K562 (cell line): Measurements from ENCODE around the gene ARHGAP28. TPM values are rescaled to one million over a fixed set of nuclear protein-coding genes. Genes with fewer than 3 reads are reported as not detected.

Source experiments
- ATAC-seq: fragments of 200-7000 bp; cut with Tn5 transposase; 3 replicates; pipeline ENCODE4 v1.9.1; 2020; ENCODE audit warnings: moderate library complexity
- BruUV-seq: library from RNA; stranded (reverse); fragments of 400-500 nt; replicated peaks from 2 replicates; lab custom pipeline; 2021; lab: Mats Ljungman, UMichigan
- CTCF ChIA-PET: fragments of 300-600 bp; formaldehyde crosslinking; extraction: SDS; loops from one replicate; lab custom pipeline; 2021; ENCODE audit warnings: low intra/inter-chr PET ratio; lab: Yijun Ruan, JAX
- POLR2A ChIA-PET: fragments of 300-600, 350-650 bp; sonication (Branson Sonifier 250); formaldehyde crosslinking; extraction: SDS; loops from one replicate; lab custom pipeline; 2021; ENCODE audit warnings: antibody characterized with exemption, inconsistent platforms; lab: Yijun Ruan, JAX
- DNase-seq, 4 experiments: peaks; one replicate each; pipeline versions ENCODE4 v3.0.0 to v3.0.0-alpha.2; 2011 to 2018; ENCODE audit warnings: low spot score in 3 of 4, mixed read lengths in 3 of 4; ENCODE audit errors: extremely low read depth in 1 of 4
- FAIRE-seq: peaks from 2 replicates; lab custom pipeline; 2011; peaks lifted over from hg19 to GRCh38; lab: Jason Lieb, UNC
- H2AFZ ChIP-seq: 2 replicates; pipeline ENCODE4 v1.6.0; 2011; ENCODE audit warnings: low read depth, low read length, control low read depth, inconsistent platforms
- H3K27ac ChIP-seq: fragments of 200-600 bp; 3 replicates; pipeline ENCODE4 v1.8.0; 2011; ENCODE audit warnings: low read depth, mild to moderate bottlenecking, control low read depth, inconsistent platforms, low read length, moderate library complexity, mixed read lengths; ENCODE audit errors: extremely low read depth
- H3K27me3 ChIP-seq, 2 experiments: fragments of 300-600 bp in 1 of 2; 2 replicates in 1 of 2; 3 replicates in 1 of 2; pipeline versions ENCODE4 v1.6.0 to v1.8.0; 2011; ENCODE audit warnings: inconsistent platforms in 2 of 2, low read length in 2 of 2, mild to moderate bottlenecking in 1 of 2, mixed read lengths in 1 of 2, moderate library complexity in 1 of 2; ENCODE audit not compliant: control insufficient read depth in 2 of 2, insufficient read depth in 2 of 2
- H3K36me3 ChIP-seq: fragments of 300-600 bp; 3 replicates; pipeline ENCODE4 v1.8.0; 2011; ENCODE audit warnings: mild to moderate bottlenecking, low read length, inconsistent platforms; ENCODE audit not compliant: control insufficient read depth, insufficient read depth
- H3K4me1 ChIP-seq, 2 experiments: fragments of 200-600 bp in 1 of 2; replicated peaks in 1 of 2; 2 replicates in 1 of 2; 3 replicates in 1 of 2; pipeline versions ENCODE4 v1.5.1 to v1.8.0; 2011; ENCODE audit warnings: inconsistent platforms in 2 of 2, low read length in 2 of 2, mild to moderate bottlenecking in 1 of 2, mixed read lengths in 1 of 2, moderate library complexity in 1 of 2; ENCODE audit not compliant: control insufficient read depth in 2 of 2, insufficient read depth in 2 of 2
- H3K4me2 ChIP-seq: 2 replicates; pipeline ENCODE4 v1.6.1; 2011; ENCODE audit warnings: low read length, control low read depth, inconsistent platforms, mixed read lengths; ENCODE audit not compliant: insufficient read depth
- H3K4me3 ChIP-seq: fragments of 200-600 bp; sonication (generic), shearing (Covaris generic); 2 replicates; pipeline ENCODE4 v1.5.1; 2016; ENCODE audit warnings: control low read depth, inconsistent platforms
- H3K79me2 ChIP-seq: fragments of 200-600 bp; 3 replicates; pipeline ENCODE4 v1.8.0; 2011; ENCODE audit warnings: low read length, inconsistent platforms; ENCODE audit not compliant: control insufficient read depth, insufficient read depth
- H3K9ac ChIP-seq, 2 experiments: 2 replicates each; pipeline versions ENCODE4 v1.6.0 to v1.6.1; 2011; ENCODE audit warnings: low read depth in 2 of 2, low read length in 2 of 2, control low read depth in 1 of 2, inconsistent platforms in 1 of 2, mild to moderate bottlenecking in 1 of 2, mixed read lengths in 1 of 2; ENCODE audit not compliant: insufficient read depth in 1 of 2
- H3K9me1 ChIP-seq: one replicate; pipeline ENCODE4 v1.6.0; 2011; ENCODE audit warnings: inconsistent platforms, mild to moderate bottlenecking, low read length, moderate library complexity; ENCODE audit not compliant: control insufficient read depth, insufficient read depth
- H3K9me3 ChIP-seq: replicated peaks from 2 replicates; pipeline ENCODE4 v1.5.1; 2011; ENCODE audit warnings: low read depth, low read length, inconsistent platforms; ENCODE audit not compliant: control insufficient read depth, insufficient read depth
- H4K20me1 ChIP-seq: replicated peaks from 2 replicates; pipeline ENCODE4 v1.6.1; 2011; ENCODE audit warnings: low read length, inconsistent platforms, mixed read lengths; ENCODE audit not compliant: control insufficient read depth, insufficient read depth
- ZNF124 ChIP-seq: sonication (generic); formaldehyde crosslinking; IDR thresholded peaks from 2 replicates; pipeline ENCODE4 v1.8.1; 2022; ENCODE audit warnings: missing genetic modification reagents
- ZNF324 ChIP-seq: fragments of 250-450 bp; sonication (Bioruptor Pico); IDR thresholded peaks from 2 replicates; pipeline ENCODE4 v1.4.0; 2020; ENCODE audit warnings: mild to moderate bottlenecking
- ZNF431 ChIP-seq: sonication (generic); formaldehyde crosslinking; IDR thresholded peaks from 2 replicates; pipeline ENCODE4 v1.8.0; 2022; ENCODE audit warnings: mild to moderate bottlenecking, missing genetic modification reagents
- ZNF512 ChIP-seq: IDR thresholded peaks from 2 replicates; pipeline ENCODE4 v1.6.1; 2016; ENCODE audit warnings: missing genetic modification characterization, missing compliant biosample characterization
- ZNF717 ChIP-seq: fragments of 250-450 bp; sonication (Bioruptor Pico); IDR thresholded peaks from 2 replicates; pipeline ENCODE4 v1.5.0; 2021
- WGBS: fragments of 100-300 bp; shearing (Covaris generic); methylation state at CpG from one replicate; pipeline ENCODE4 v1.1.6; 2016; ENCODE audit warnings: low coverage, mixed read lengths; ENCODE audit not compliant: insufficient coverage; ENCODE audit errors: missing lambda C conversion rate; 5-methylcytosine and 5-hydroxymethylcytosine counted together
- in situ Hi-C: fragments of 300-500 bp; cut with MboI; formaldehyde crosslinking; loops from 4 replicates; pipeline ENCODE4 v1.15.0; 2018; ENCODE audit warnings: inconsistent platforms, mixed read lengths
- intact Hi-C: fragments of 100-400 bp; cut with micrococcal nuclease; formaldehyde crosslinking; loops from 2 replicates; pipeline ENCODE4 v1.14.2; 2022
- polyA plus RNA-seq, 8 experiments: library from polyadenylated mRNA; depleted of rRNA in 4 of 8; stranded (reverse) in 5 of 8; unstranded in 3 of 8; fragments of >200 nt; fragmentation: Nextera tagmentation in 2 of 8; fragmentation: Illumina TruSeq in 1 of 8; extraction: Ambion mirVana in 2 of 8; extraction: Trizol in 1 of 8; gene quantifications; 2 replicates each; pipeline versions ENCODE4 v1.2.1 to v1.2.3, GENCODE V29; 2011 to 2014; ENCODE audit warnings: inconsistent platforms in 1 of 8, missing spikeins in 1 of 8
- total RNA-seq, 7 experiments: library from RNA; depleted of rRNA in 6 of 7; stranded (reverse); fragments of >200 nt in 6 of 7; fragmentation: Illumina TruSeq in 2 of 7; extraction: Trizol in 2 of 7; gene quantifications; 2 replicates each; pipeline versions ENCODE4 v1.2.1 to v1.2.3, GENCODE V29; 2011 to 2021; ENCODE audit warnings: low replicate concordance in 1 of 7

Gene ARHGAP28
- total and polyA plus RNA-seq, 9 of the 15 experiments (the other 6 are each of a cell fraction or from before 2014, with no cell fraction given): 0.93 to 5.9 (median 5.0) TPM

- intact Hi-C loops (no loop called here), in situ Hi-C loops (no loop called here)
- no peaks in the 10 kb centered on the region for H4K20me1 ChIP-seq
- H3K4me3 ChIP-seq: no peak overlapping the region
- WGBS: 0% methylated on average over 1 of the region's 1 CpG
- CTCF ChIA-PET: no interaction called here
- H3K9me1 ChIP-seq: no peaks in the 10 kb centered on the region
- H3K27me3 ChIP-seq: no peaks in the 10 kb centered on the region; a peak in 1 of 5 replicates
- H3K9me3 ChIP-seq: no peaks in the 10 kb centered on the region
- BruUV-seq: no TSS peak
- FAIRE-seq (no peak), DNase-seq (no peak), ATAC-seq (no peak)
- H3K9ac ChIP-seq: no peak overlapping the region
- H3K4me2 ChIP-seq: no peak overlapping the region
- H2AFZ ChIP-seq: no peak overlapping the region
- H3K36me3 ChIP-seq: no peaks in the 10 kb centered on the region
- TF ChIP-seq ZNF431 (CRISPR knock-in tag): no peak
- no peak for TF ChIP-seq ZNF717 (CRISPR knock-in tag)
- TF ChIP-seq ZNF124 (CRISPR knock-in tag): no peak
- TF ChIP-seq ZNF512 (tag): no peak
- TF ChIP-seq ZNF324: no peak
- peaks cover 3 to 4% of the 10 kb centered on the region in 2 experiments; a peak in 2 of 5 replicates for H3K4me1 ChIP-seq
- H3K27ac ChIP-seq: no peak overlapping the region
- H3K79me2 ChIP-seq: no peaks in the 10 kb centered on the region
- POLR2A ChIA-PET: interaction anchor here (0.6 to 1.4 kb wide), 3 partner anchors 16 to 53 kb away, joined by 3 to 5 read pairs (median 3); no protein-coding TSS in a partner anchor
These were observed 53.3 kb downstream of the ARHGAP28 start for GRCh38 chr18:6782861-6783260.
